Immature natural killer cell (primary cell): Measurements from ENCODE around the gene ZGPAT. TPM values are rescaled to one million over a fixed set of nuclear protein-coding genes. Genes with fewer than 3 reads are reported as not detected.

Experiments
- DNase-seq, 3 donors: peaks; one replicate each; pipeline ENCODE4 v3.0.0; 2022; ENCODE audit warnings: mixed read lengths in 1 of 3
- H3K27ac Mint-ChIP-seq, 6 donors: one replicate each; pipeline ENCODE4 v1.8.0; 2020; ENCODE audit warnings: mixed read lengths in 6 of 6, mild to moderate bottlenecking in 5 of 6, inconsistent platforms in 4 of 6, moderate library complexity in 3 of 6
- H3K27me3 Mint-ChIP-seq, 3 donors: one replicate each; pipeline ENCODE4 v1.8.0; 2020 to 2021; ENCODE audit warnings: low read depth in 3 of 3, mild to moderate bottlenecking in 3 of 3, mixed read lengths in 3 of 3, moderate library complexity in 3 of 3, inconsistent platforms in 1 of 3
- H3K36me3 Mint-ChIP-seq, 3 donors: one replicate each; pipeline ENCODE4 v1.8.0; 2020; ENCODE audit warnings: mixed read lengths in 3 of 3, inconsistent platforms in 2 of 3, mild to moderate bottlenecking in 2 of 3
- H3K4me1 Mint-ChIP-seq, 2 donors: one replicate each; pipeline ENCODE4 v1.8.0; 2020; ENCODE audit warnings: inconsistent platforms in 2 of 2, mild to moderate bottlenecking in 2 of 2, mixed read lengths in 2 of 2, moderate library complexity in 1 of 2
- H3K4me3 Mint-ChIP-seq, 5 donors: one replicate each; pipeline ENCODE4 v1.8.0; 2020; ENCODE audit warnings: mild to moderate bottlenecking in 5 of 5, mixed read lengths in 5 of 5, inconsistent platforms in 3 of 5, moderate library complexity in 3 of 5
- H3K9me3 Mint-ChIP-seq, 6 donors: one replicate each; pipeline ENCODE4 v1.8.0; 2020; ENCODE audit warnings: mild to moderate bottlenecking in 6 of 6, mixed read lengths in 6 of 6, inconsistent platforms in 4 of 6, moderate library complexity in 3 of 6
- polyA plus RNA-seq, 3 donors: library from polyadenylated mRNA; unstranded; fragments of 300-500 nt; fragmentation: Illumina TruSeq; gene quantifications; one replicate each; pipeline ENCODE4 v1.2.3, GENCODE V29; 2021

The ZGPAT gene
- polyA plus RNA-seq, 3 donors from 2014 or later, result 26.6 to 64.1 (median 33.9) TPM

DNA sequence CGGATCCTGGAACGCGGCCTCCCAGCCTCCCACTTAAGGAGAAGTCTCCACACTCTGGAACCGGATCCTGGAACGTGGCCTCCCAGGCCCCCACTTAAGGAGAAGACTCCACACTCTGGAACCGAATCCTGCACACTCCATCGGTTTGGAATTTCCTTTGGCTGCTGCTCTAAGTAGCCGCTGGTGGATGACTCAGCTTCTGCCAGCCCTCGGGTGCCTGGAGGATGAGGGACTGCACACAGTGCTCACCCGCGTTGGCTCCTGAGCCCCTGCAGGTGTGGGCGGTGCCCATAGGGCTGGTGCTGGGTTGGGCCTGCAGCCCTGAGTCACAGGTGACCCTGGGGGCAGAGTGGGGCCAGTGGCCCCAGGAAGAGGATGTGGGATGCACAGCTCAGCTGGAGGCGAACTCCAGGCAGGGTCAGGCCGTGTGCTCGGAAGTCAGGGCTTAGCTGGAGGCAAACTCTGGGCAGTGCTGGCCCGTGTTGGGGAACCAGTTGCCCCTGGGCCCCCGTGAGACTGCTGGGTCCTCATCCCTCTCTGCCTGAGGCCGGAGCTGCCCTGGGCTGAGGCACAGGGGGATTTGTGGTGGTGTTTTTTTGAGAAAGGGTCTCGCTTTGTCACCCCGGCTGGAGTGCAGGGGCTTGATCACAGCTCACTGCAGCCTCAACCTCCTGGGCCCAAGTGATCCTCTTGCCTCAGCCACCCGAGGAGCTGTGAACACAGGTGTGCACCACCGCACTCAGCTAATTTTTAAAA is 25.3 kb upstream of the ZGPAT start:
- no peak for DNase-seq
- no peak overlapping the region for H3K4me3 Mint-ChIP-seq
- H3K4me1 Mint-ChIP-seq, result peaks cover 0 to 3% of the 10 kb centered on the region in 2 donors
- H3K36me3 Mint-ChIP-seq, result peaks cover 4 to 7% (median 6%) of the 10 kb centered on the region in 3 donors
- H3K9me3 Mint-ChIP-seq, result no peaks in the 10 kb centered on the region
- peaks cover 0 to 2% (median 0%) of the 10 kb centered on the region in 3 donors for H3K27me3 Mint-ChIP-seq
- peak overlapping the region in 1 of 6 donors; percentile 55 for H3K27ac Mint-ChIP-seq

DNA sequence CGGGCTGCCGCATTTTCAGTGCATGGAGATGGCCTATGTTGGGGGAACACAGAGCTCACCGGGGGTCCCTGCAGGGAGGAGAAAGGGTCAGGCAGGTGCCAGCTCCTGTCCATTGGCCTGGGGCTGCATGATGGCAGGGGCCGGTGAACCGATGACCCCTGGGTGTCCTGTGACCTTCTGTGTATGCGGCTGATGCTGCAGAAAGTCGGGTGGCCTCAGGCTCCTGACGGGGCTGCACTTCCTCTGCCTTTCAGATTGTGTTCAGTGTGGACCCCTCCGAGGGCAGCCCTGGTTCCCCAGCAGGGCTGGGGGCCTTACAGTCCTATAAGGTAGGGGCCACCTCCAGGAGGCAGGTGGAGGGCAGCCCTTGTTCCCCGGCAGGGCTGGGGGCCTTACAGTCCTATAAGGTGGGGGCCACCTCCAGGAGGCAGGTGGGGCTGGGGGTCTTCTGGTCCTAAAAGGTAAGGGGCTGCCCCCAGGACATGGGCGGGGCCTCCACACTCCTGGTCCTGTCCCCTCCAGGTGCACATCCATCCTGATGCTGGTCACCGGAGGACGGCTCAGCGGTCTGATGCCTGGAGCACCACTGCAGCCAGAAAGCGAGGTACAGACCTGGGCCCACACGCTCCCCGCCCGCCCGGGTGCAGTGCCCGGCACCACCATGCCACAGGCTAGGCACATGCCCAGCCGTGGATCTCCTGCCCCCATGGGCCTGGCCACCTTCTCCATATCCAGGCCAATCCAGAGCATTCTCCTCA is 22.4 kb upstream of the ZGPAT start:
- H3K4me1 Mint-ChIP-seq, result peaks cover 0 to 3% of the 10 kb centered on the region in 2 donors
- H3K27ac Mint-ChIP-seq, result no peak overlapping the region
- H3K36me3 Mint-ChIP-seq, result peaks cover 0 to 6% (median 4%) of the 10 kb centered on the region in 3 donors
- no peak overlapping the region for H3K4me3 Mint-ChIP-seq
- H3K27me3 Mint-ChIP-seq, result peaks cover 0 to 2% (median 0%) of the 10 kb centered on the region in 3 donors
- DNase-seq, result no peak
- no peaks in the 10 kb centered on the region for H3K9me3 Mint-ChIP-seq

DNA sequence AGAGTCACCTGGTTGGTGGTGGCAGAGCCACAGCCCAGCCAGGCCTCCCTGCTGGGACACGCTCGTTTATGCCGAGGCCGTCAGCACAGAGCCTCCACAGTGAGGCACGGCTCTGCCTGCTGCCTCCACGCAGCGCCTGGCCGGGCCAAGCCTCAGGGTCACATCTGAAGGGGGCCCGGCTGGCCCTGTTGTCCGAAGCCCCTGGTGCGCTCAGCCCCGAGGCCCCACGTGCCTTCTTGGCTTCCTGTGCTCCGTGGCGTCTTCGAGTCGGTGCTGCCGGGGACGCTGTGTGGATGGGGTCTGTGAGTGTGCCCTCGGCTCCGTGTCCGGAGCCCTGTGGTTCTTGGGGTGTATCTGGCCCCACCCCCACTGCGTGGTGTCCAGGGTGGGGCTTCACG is 21.7 kb upstream of the ZGPAT start:
- H3K27ac Mint-ChIP-seq, result no peak overlapping the region
- H3K9me3 Mint-ChIP-seq, result no peaks in the 10 kb centered on the region
- no peak overlapping the region for H3K4me3 Mint-ChIP-seq
- peaks cover 0 to 6% (median 4%) of the 10 kb centered on the region in 3 donors for H3K36me3 Mint-ChIP-seq
- H3K4me1 Mint-ChIP-seq, result peaks cover 0 to 3% of the 10 kb centered on the region in 2 donors
- H3K27me3 Mint-ChIP-seq, result peaks cover 0 to 2% (median 0%) of the 10 kb centered on the region in 3 donors
- DNase-seq, result no peak

DNA sequence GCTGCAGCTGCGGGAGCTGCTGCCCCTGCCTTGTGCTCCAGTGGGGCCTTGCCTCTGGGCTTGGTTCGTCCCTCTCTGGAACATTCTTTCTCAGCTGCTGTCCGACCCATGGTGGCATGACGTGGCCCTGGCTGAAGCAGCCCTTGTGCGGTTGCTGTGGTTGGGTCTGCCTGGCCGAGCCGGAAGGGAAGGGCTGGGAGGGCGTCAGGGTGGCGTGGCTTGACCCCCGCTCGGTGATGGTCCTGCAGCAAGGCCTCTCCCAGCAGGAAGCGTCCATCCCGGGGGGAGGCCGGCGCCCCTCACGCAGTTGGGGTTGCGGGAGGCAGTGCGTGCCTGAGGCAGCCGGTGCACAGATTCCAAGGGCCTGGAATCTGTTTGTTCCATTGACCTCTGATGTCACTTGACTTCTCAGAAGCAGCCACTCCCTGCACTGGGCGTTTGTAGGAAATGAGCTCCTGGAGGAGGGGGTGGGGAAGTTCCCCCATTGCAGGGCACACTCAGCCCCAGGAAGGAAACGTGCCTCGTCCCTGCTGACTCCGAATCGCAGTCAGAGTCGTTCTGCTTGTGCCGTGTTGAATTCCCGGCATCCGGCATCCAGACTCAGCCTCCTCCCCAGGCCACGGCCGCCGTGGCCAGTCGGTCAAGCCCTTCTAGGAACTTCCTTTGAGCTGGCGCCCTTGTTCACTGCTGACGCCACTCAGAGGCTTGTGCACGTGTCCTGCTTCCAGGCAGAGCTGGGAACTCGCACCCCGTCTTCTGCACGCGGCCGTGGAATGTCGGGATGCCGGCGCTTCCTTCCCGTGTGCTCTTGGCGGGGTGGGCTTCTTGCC is 21.1 kb upstream of the ZGPAT start:
- Mint-ChIP-seq H3K4me3 (no peak overlapping the region), H3K27ac (no peak overlapping the region), H3K9me3 (no peaks in the 10 kb centered on the region), H3K27me3 (peaks cover 0 to 6% (median 4%) of the 10 kb centered on the region in 3 donors), H3K36me3 (peaks cover 0 to 6% (median 4%) of the 10 kb centered on the region in 3 donors), H3K4me1 (peaks cover 0 to 3% of the 10 kb centered on the region in 2 donors)
- no peak for DNase-seq

DNA sequence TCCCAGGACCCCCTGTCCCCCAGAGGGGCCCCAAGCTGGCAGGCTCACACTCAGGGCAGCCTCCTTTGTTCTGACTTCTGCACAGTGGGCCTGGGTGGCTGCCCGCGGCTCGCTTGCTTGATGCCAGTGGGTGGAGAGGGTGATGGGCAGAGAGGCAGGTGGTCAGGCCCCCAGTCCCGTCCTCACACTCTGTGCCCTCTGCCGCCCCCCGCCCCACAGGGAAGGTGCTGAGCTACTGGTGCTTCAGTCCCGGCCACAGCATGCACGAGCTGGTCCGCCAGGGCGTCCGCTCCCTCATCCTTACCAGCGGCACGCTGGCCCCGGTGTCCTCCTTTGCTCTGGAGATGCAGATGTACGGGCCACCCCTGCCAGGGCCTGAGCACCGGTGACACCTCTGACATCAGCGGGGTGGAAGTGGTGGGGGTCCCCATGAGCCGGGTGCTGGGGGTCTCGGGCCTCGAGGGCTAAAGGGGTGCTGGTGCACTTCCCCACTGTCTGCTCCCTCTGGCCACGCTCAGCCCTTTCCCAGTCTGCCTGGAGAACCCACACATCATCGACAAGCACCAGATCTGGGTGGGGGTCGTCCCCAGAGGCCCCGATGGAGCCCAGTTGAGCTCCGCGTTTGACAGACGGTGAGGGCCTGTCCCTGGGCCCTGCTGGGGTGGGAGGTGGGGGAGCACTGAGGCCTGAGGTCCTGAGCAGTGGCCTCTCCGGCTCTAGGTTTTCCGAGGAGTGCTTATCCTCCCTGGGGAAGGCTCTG is 20.2 kb upstream of the ZGPAT start:
- Mint-ChIP-seq H3K4me3 (no peak overlapping the region), H3K4me1 (peaks cover 0 to 3% of the 10 kb centered on the region in 2 donors), H3K27me3 (peaks cover 4 to 14% (median 10%) of the 10 kb centered on the region in 3 donors), H3K36me3 (peaks cover 0 to 6% (median 4%) of the 10 kb centered on the region in 3 donors), H3K27ac (no peak overlapping the region), H3K9me3 (no peaks in the 10 kb centered on the region)
- no peak for DNase-seq

DNA sequence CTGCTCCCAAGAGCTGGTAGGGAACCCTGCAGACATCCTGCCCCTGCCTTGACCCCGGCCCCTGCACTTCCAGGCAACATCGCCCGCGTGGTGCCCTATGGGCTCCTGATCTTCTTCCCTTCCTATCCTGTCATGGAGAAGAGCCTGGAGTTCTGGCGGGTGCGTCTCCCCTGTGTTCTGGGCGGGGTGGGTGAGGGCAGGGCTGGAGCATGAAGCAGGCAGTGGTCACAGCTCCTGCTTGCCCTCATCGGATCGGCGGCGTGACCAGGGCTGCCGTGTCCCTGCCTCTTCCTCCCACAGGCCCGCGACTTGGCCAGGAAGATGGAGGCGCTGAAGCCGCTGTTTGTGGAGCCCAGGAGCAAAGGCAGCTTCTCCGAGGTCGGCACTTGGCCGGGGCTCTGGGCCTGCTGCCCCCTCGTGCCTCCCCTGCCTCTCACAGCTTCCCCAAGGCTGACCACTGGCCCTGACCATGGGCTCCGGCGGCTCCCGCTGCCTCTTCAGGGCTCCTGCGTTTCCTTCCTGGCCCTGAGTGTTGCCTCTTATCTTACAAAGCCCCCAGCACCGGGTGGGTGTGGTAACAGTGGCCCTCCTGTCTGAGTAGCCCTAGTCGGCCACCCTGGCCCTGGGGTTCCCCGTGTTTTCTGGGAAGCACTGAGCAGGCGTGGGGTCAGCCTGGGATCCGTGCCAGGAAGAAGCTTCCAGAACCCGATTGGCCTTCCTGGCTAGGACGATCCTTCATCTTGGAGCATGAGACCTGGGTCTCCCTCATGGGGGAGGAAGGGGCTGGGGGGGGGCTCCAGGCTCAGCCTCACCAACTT is 19.4 kb upstream of the ZGPAT start:
- H3K4me1 Mint-ChIP-seq, result peaks cover 0 to 3% of the 10 kb centered on the region in 2 donors
- peaks cover 12 to 21% (median 17%) of the 10 kb centered on the region in 3 donors for H3K27me3 Mint-ChIP-seq
- DNase-seq, result no peak
- H3K9me3 Mint-ChIP-seq, result no peaks in the 10 kb centered on the region
- H3K36me3 Mint-ChIP-seq, result peaks cover 0 to 5% (median 4%) of the 10 kb centered on the region in 3 donors
- H3K4me3 Mint-ChIP-seq, result no peak overlapping the region
- H3K27ac Mint-ChIP-seq, result no peak overlapping the region

DNA sequence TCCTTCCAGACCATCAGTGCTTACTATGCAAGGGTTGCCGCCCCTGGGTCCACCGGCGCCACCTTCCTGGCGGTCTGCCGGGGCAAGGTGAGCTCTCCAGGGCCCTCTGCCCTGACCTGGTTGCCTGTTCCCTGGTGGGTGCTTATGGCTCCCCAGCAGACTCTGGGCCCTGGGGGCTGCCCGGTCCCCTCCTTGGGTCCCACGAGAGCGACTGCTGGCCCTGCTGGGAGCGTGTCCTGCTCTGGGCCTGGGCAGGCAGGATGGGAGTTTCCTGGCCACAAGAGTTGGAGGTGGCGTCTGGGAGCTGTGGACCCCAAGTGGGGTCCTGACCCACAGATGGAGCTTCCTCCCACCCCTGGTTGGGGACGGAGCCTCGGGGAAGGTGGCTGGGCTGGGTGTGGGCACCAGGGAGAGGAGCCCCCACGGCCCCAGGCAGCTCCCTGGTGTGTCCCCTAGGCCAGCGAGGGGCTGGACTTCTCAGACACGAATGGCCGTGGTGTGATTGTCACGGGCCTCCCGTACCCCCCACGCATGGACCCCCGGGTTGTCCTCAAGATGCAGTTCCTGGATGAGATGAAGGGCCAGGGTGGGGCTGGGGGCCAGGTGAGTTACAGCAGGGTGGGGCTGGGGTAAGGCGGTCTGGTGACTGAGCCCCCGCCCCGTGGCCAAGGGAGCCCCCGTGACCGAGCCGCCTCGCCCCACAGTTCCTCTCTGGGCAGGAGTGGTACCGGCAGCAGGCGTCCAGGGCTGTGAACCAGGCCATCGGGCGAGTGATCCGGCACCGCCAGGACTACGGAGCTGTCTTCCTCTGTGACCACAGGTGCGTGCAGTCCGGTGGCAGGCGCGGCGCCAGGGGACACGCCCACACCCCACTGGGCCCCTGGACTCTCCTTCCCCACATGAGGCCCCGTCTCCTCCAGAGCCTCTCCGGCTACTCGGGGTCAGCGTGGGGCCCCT is 18.5 kb upstream of the ZGPAT start:
- Mint-ChIP-seq H3K4me1 (peaks cover 0 to 4% of the 10 kb centered on the region in 2 donors), H3K36me3 (no peaks in the 10 kb centered on the region)
- no peak for DNase-seq

DNA sequence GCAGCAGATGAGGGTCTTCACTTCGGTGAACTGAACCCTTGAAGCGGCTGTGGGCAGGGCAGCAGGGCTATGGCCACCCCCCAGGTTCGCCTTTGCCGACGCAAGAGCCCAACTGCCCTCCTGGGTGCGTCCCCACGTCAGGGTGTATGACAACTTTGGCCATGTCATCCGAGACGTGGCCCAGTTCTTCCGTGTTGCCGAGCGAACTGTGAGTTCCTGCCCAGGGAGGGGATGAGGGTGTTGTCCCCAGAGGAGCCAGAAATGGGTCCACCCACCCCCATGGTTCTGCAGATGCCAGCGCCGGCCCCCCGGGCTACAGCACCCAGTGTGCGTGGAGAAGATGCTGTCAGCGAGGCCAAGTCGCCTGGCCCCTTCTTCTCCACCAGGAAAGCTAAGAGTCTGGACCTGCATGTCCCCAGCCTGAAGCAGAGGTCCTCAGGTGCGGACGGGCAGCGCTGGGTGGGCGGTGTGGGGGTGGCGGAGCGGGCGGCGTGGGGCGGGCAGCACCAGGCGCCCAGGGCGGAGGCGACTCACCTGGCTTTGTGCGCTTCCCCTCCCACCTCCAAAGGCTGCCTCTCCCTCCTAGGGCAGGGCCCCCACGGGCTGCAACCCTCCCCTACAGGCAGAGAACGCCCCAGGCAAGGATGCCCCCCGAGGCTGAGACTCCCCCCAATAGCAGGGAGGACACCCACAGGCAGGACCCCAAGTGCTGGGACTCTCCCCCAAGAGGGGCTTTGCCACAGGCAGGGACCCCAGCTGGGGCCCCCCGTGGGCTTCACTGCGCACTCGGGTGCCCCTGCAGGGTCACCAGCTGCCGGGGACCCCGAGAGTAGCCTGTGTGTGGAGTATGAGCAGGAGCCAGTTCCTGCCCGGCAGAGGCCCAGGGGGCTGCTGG is 17.6 kb upstream of the ZGPAT start:
- Mint-ChIP-seq H3K4me3 (no peak overlapping the region), H3K27ac (no peak overlapping the region), H3K9me3 (peaks cover 0 to 4% (median 1%) of the 10 kb centered on the region in 6 donors), H3K27me3 (peaks cover 22 to 37% (median 33%) of the 10 kb centered on the region in 3 donors), H3K4me1 (peaks cover 0 to 4% of the 10 kb centered on the region in 2 donors), H3K36me3 (no peaks in the 10 kb centered on the region)
- DNase-seq, result no peak

More for the DNA sequence above, 18.5 kb upstream of the ZGPAT start:
- H3K27ac Mint-ChIP-seq, result no peak overlapping the region
- H3K27me3 Mint-ChIP-seq, result peaks cover 20 to 29% (median 23%) of the 10 kb centered on the region in 3 donors
- H3K9me3 Mint-ChIP-seq, result peaks cover 0 to 4% (median 1%) of the 10 kb centered on the region in 6 donors
- no peak overlapping the region for H3K4me3 Mint-ChIP-seq

DNA sequence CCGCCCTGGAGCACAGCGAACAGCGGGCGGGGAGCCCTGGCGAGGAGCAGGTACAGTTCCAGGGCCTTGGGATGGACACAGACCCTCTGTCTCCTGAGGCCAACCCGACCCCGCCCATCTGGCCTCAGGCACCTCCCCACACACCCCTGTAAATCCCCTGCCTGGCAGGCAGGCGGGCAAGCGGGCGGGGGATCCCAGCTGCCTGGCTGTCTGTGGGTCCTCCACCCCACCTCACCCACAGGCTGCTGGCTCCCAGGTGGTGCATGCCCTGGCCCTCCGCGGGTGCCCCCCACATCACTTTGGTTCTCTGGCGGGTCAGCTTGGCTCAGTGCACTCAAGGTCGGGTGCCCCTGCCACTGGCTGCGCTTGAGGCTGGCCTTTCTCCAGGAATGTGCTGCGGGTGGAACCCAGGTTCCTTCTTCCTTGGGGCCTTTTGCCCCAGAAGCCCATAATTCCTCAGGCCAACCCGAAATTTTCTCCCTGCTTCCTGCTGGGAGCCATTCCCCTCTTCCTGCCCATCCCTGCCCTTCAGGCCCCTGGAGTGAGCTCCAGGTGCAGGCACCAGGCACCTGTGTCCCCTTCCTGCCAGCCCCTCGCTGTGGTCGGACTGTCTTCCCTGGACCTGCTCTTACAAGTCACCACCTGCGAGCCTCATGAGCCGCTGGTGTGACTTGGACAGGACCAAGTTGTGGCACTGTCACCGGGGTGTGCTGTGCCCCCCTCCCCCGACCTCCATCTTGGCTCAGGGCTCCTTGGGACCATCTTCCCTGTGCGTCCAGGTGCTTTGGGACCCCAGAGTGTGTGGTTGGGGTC is 16.7 kb upstream of the ZGPAT start:
- Mint-ChIP-seq H3K27ac (no peak overlapping the region), H3K4me3 (no peak overlapping the region), H3K4me1 (peaks cover 0 to 4% of the 10 kb centered on the region in 2 donors), H3K36me3 (no peaks in the 10 kb centered on the region), H3K27me3 (peaks cover 25 to 43% (median 34%) of the 10 kb centered on the region in 3 donors), H3K9me3 (peaks cover 0 to 4% (median 1%) of the 10 kb centered on the region in 6 donors)
- no peak for DNase-seq
